Endothelial cell of umbilical vein (primary cell): ENCODE measurements around the gene OR5AU1. TPM values are rescaled to one million over a fixed set of nuclear protein-coding genes. Genes with fewer than 3 reads are reported as not detected.
A peak's percentile ranks its signal among the peaks of the same experiment; 100 is the strongest.
"Not testable (repeated sequence)": the region's sequence is repeated elsewhere in the genome, so short reads cannot be mapped to it uniquely, and the experiment has no call there.

ENCODE experiments used
- BruUV-seq: library from RNA; stranded (reverse); fragments of 400-500 nt; replicated peaks from 2 replicates; lab custom pipeline; 2021; lab: Mats Ljungman, UMichigan
- CTCF ChIA-PET: fragments of 300-600, 350-600 bp; sonication (Branson Sonifier 250); formaldehyde crosslinking; loops from one replicate; lab custom pipeline; 2021; ENCODE audit warnings: antibody characterized with exemption, inconsistent platforms; lab: Charles Lee
- POLR2A ChIA-PET: fragments of 300-600, 350-600 bp; sonication (Branson Sonifier 250); formaldehyde crosslinking; loops from one replicate; lab custom pipeline; 2021; ENCODE audit warnings: antibody characterized with exemption, inconsistent platforms; lab: Charles Lee
- DNase-seq: peaks from one replicate; pipeline ENCODE4 v3.0.0-alpha.2; 2011; ENCODE audit warnings: low read depth, low spot score
- FAIRE-seq: peaks from 2 replicates; lab custom pipeline; 2011; peaks lifted over from hg19 to GRCh38; lab: Jason Lieb, UNC
- H2AFZ ChIP-seq: 2 replicates; pipeline ENCODE4 v1.6.0; 2012; ENCODE audit warnings: low read depth, low read length, control low read depth, inconsistent platforms
- H3K27ac ChIP-seq: 2 replicates; pipeline ENCODE4 v1.5.1; 2011; ENCODE audit warnings: low read depth, mild to moderate bottlenecking, control low read depth, low read length, moderate library complexity; ENCODE audit not compliant: insufficient read depth
- H3K27me3 ChIP-seq, 2 experiments: 2 replicates each; pipeline versions ENCODE4 v1.6.0 to v1.6.1; 2011; ENCODE audit warnings: low read length in 2 of 2, mixed read lengths in 1 of 2; ENCODE audit not compliant: control insufficient read depth in 2 of 2, insufficient read depth in 2 of 2
- H3K36me3 ChIP-seq, 2 experiments: 2 replicates in 1 of 2; 3 replicates in 1 of 2; pipeline ENCODE4 v1.5.1; 2011; ENCODE audit warnings: low read length in 2 of 2, mild to moderate bottlenecking in 1 of 2, moderate library complexity in 1 of 2; ENCODE audit not compliant: control insufficient read depth in 2 of 2, insufficient read depth in 2 of 2; ENCODE audit errors: extremely low read depth in 1 of 2
- H3K4me1 ChIP-seq: 3 replicates; pipeline ENCODE4 v1.5.1; 2011; ENCODE audit warnings: mild to moderate bottlenecking, low read length; ENCODE audit not compliant: control insufficient read depth, insufficient read depth; ENCODE audit errors: extremely low read depth
- H3K4me2 ChIP-seq: 2 replicates; pipeline ENCODE4 v1.6.1; 2011; ENCODE audit warnings: low read length, control low read depth, mixed read lengths; ENCODE audit not compliant: insufficient read depth
- H3K4me3 ChIP-seq, 3 experiments: fragments of 200-600 bp in 1 of 3; sonication (generic), shearing (Covaris generic) in 1 of 3; replicated peaks in 1 of 3; 2 replicates each; pipeline ENCODE4 v1.5.1; 2011 to 2016; ENCODE audit warnings: control low read depth in 3 of 3, low read length in 3 of 3, mild to moderate bottlenecking in 2 of 3, inconsistent platforms in 1 of 3, low read depth in 1 of 3, moderate library complexity in 1 of 3; ENCODE audit not compliant: insufficient read depth in 1 of 3
- H3K79me2 ChIP-seq: 2 replicates; pipeline ENCODE4 v1.6.0; 2012; ENCODE audit warnings: low read length, inconsistent platforms; ENCODE audit not compliant: control insufficient read depth, insufficient read depth
- H3K9ac ChIP-seq: replicated peaks from 2 replicates; pipeline ENCODE3; 2011; ENCODE audit warnings: low read length, control low read depth; ENCODE audit not compliant: insufficient read depth; ENCODE audit errors: extremely low read depth
- H3K9me1 ChIP-seq: replicated peaks from 3 replicates; pipeline ENCODE4 v1.6.0; 2011; ENCODE audit warnings: mild to moderate bottlenecking, low read length; ENCODE audit not compliant: control insufficient read depth, insufficient read depth; ENCODE audit errors: extremely low read depth
- H3K9me3 ChIP-seq: replicated peaks from 2 replicates; pipeline ENCODE4 v1.5.1; 2012; ENCODE audit warnings: low read length, inconsistent platforms; ENCODE audit not compliant: control insufficient read depth, insufficient read depth
- H4K20me1 ChIP-seq: replicated peaks from 2 replicates; pipeline ENCODE3; 2011; ENCODE audit warnings: mild to moderate bottlenecking, low read length; ENCODE audit not compliant: control insufficient read depth, insufficient read depth; ENCODE audit errors: extremely low read depth
- EZH2 ChIP-seq: IDR thresholded peaks from 2 replicates; pipeline ENCODE4 v1.6.1; 2012; ENCODE audit warnings: borderline replicate concordance, low read depth, mild to moderate bottlenecking, moderate library complexity, low read length, inconsistent platforms; ENCODE audit not compliant: severe bottlenecking
- FOS ChIP-seq: IDR thresholded peaks from 2 replicates; pipeline ENCODE4 v1.6.1; 2011; ENCODE audit warnings: mild to moderate bottlenecking, low read length, moderate library complexity, borderline replicate concordance; ENCODE audit not compliant: insufficient read depth
- GATA2 ChIP-seq: IDR thresholded peaks from 2 replicates; pipeline ENCODE4 v1.7.0; 2011; ENCODE audit warnings: low read depth, mild to moderate bottlenecking, moderate library complexity, mixed read lengths, low read length; ENCODE audit not compliant: insufficient read length, insufficient read depth
- JUN ChIP-seq: IDR thresholded peaks from 2 replicates; pipeline ENCODE4 v1.6.1; 2011; ENCODE audit warnings: borderline replicate concordance, low read depth; ENCODE audit not compliant: insufficient read length, insufficient read depth
- MYC ChIP-seq: IDR thresholded peaks from one replicate; pipeline ENCODE4 v1.6.1; 2011; ENCODE audit warnings: mild to moderate bottlenecking, low read depth, low read length
- POLR2A ChIP-seq: IDR thresholded peaks from 2 replicates; pipeline ENCODE4 v1.6.1; 2012; ENCODE audit warnings: low read depth, mild to moderate bottlenecking, control low read depth, low read length
- POLR2AphosphoS5 ChIP-seq: IDR thresholded peaks from 2 replicates; pipeline ENCODE4 v1.6.1; 2012; ENCODE audit warnings: low read depth, mild to moderate bottlenecking, control low read depth, low read length, moderate library complexity; ENCODE audit not compliant: insufficient read depth
- dilution Hi-C: fragments of 300-500 bp; cut with MboI; formaldehyde crosslinking; loops from one replicate; pipeline ENCODE4 v1.15.0; 2019; ENCODE audit warnings: low sequenced_read_pairs; ENCODE audit not compliant: extremely low pct_ligation_motif_present
- intact Hi-C: fragments of 100-400 bp; cut with micrococcal nuclease; formaldehyde crosslinking; loops from one replicate; pipeline ENCODE4 v1.10.0; 2022
- polyA plus RNA-seq, 4 experiments: library from polyadenylated mRNA; depleted of rRNA in 3 of 4; stranded (reverse) in 3 of 4; unstranded in 1 of 4; fragments of >200 nt; gene quantifications; 2 replicates each; pipeline versions ENCODE4 v1.2.1 to v1.2.3, GENCODE V29; 2011 to 2012; ENCODE audit warnings: missing spikeins in 1 of 4
- total RNA-seq: library from RNA; stranded (reverse); gene quantifications from 2 replicates; pipeline ENCODE4 v1.2.3, GENCODE V29; 2021
- TF ChIP-seq, protein P1 (sequence below): IDR thresholded peaks from 2 replicates; pipeline ENCODE4 v1.6.1; 2011; ENCODE audit not compliant: insufficient read depth, insufficient read length
- TF ChIP-seq, protein P2 (sequence below), 2 donors: IDR thresholded peaks; 1 replicate in 1 of 2; 2 replicates in 1 of 2; pipeline ENCODE4 v1.5.1; 2011; ENCODE audit warnings: low read length in 2 of 2, mild to moderate bottlenecking in 2 of 2, moderate library complexity in 2 of 2, control low read depth in 1 of 2, inconsistent platforms in 1 of 2, low read depth in 1 of 2; ENCODE audit not compliant: insufficient read depth in 1 of 2; ENCODE audit errors: extremely low read depth in 1 of 2

OR5AU1 gene
- total and polyA plus RNA-seq, 2 donors (not counting 3 experiments of a cell fraction or from before 2014, with no cell fraction given), result not detected

DNA sequence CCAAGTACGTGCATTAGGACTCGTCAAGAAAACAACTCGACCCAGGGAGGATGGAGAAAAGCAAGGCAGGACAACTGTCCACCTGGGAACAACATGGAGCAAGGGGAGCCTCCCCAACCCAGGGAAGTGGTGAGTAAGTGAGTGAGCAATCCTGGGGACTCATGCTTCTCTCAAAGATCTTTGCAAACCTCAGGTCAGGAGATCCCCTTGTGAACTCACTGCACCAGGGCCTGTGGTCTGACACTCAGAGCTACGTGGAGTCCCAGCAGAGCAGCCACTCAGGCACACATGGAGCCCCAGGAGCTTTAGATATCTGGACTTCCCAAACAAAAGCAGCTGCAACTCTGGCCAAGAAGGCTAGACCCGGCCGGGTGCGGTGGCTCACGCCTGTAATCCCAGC, 12.2 kb upstream of the OR5AU1 start:
- TF ChIP-seq MYC (no peak), EZH2 (no peak), JUN (no peak), POLR2AphosphoS5 (no peak), FOS (no peak), POLR2A (no peak), GATA2 (no peak)
- TF ChIP-seq, protein P1, sequence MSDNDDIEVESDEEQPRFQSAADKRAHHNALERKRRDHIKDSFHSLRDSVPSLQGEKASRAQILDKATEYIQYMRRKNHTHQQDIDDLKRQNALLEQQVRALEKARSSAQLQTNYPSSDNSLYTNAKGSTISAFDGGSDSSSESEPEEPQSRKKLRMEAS, result no peak
- TF ChIP-seq, protein P2, sequence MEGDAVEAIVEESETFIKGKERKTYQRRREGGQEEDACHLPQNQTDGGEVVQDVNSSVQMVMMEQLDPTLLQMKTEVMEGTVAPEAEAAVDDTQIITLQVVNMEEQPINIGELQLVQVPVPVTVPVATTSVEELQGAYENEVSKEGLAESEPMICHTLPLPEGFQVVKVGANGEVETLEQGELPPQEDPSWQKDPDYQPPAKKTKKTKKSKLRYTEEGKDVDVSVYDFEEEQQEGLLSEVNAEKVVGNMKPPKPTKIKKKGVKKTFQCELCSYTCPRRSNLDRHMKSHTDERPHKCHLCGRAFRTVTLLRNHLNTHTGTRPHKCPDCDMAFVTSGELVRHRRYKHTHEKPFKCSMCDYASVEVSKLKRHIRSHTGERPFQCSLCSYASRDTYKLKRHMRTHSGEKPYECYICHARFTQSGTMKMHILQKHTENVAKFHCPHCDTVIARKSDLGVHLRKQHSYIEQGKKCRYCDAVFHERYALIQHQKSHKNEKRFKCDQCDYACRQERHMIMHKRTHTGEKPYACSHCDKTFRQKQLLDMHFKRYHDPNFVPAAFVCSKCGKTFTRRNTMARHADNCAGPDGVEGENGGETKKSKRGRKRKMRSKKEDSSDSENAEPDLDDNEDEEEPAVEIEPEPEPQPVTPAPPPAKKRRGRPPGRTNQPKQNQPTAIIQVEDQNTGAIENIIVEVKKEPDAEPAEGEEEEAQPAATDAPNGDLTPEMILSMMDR (IDR thresholded peaks at IDR 0.05; ENCODE audit: extremely low read depth in 1 of 2, insufficient read depth in 1 of 2, low read depth in 1 of 2, low read length in 2 of 2), result no peak
- H3K4me3 ChIP-seq, result no peak overlapping the region
- CTCF ChIA-PET, result no interaction called here
- peaks cover 24 to 27% of the 10 kb centered on the region in 2 experiments for H3K27me3 ChIP-seq
- no peaks in the 10 kb centered on the region for H3K9me1 ChIP-seq
- no peak overlapping the region for H3K9ac ChIP-seq
- FAIRE-seq (no peak), DNase-seq (no peak)
- no peak overlapping the region for H3K27ac ChIP-seq
- BruUV-seq, result no TSS peak
- dilution Hi-C loops, result no loop called here
- no peaks in the 10 kb centered on the region for H3K36me3 ChIP-seq
- H3K4me2 ChIP-seq, result no peak overlapping the region
- H3K4me1 ChIP-seq, result no peaks in the 10 kb centered on the region
- POLR2A ChIA-PET, result no interaction called here
- no peaks in the 10 kb centered on the region for H4K20me1 ChIP-seq
- H3K79me2 ChIP-seq, result no peaks in the 10 kb centered on the region
- H3K9me3 ChIP-seq, result no peaks in the 10 kb centered on the region
- intact Hi-C loops, result no loop called here
- no peak overlapping the region for H2AFZ ChIP-seq

- dilution Hi-C loops, H4K20me1 ChIP-seq, BruUV-seq, H3K79me2 ChIP-seq, H3K4me3 ChIP-seq, H3K36me3 ChIP-seq, H3K4me2 ChIP-seq, H3K27ac ChIP-seq, CTCF ChIA-PET, H3K9ac ChIP-seq, H3K9me3 ChIP-seq, intact Hi-C loops, H3K4me1 ChIP-seq, H3K9me1 ChIP-seq, H2AFZ ChIP-seq, POLR2A ChIA-PET: not testable (repeated sequence)
- FAIRE-seq (peak; percentile 54), DNase-seq (peak; percentile 1)
- peaks cover 24 to 26% of the 10 kb centered on the region in 2 experiments for H3K27me3 ChIP-seq
Observed at GRCh38 chr14:21165670-21166069, 9.8 kb upstream of the OR5AU1 start.

- H3K9ac ChIP-seq, H4K20me1 ChIP-seq, FAIRE-seq, H3K9me1 ChIP-seq, intact Hi-C loops, H3K4me3 ChIP-seq, dilution Hi-C loops, H3K27ac ChIP-seq, H2AFZ ChIP-seq, H3K4me2 ChIP-seq, POLR2A ChIA-PET, CTCF ChIA-PET, H3K4me1 ChIP-seq, H3K79me2 ChIP-seq, H3K9me3 ChIP-seq, DNase-seq, H3K36me3 ChIP-seq, BruUV-seq: not testable (repeated sequence)
- peaks cover 18 to 31% of the 10 kb centered on the region in 2 experiments for H3K27me3 ChIP-seq
Observed at GRCh38 chr14:21165002-21165605, 9.2 kb upstream of the OR5AU1 start.
